Stimulated activated CD8-positive, alpha-beta memory T cell treated with anti-CD3 and anti-CD28 coated beads, Interleukin-2, amount 100 ng/mL, for 1 hour (primary cell): ENCODE data around the gene AGPAT3.
"Not testable (repeated sequence)": the region's sequence is repeated elsewhere in the genome, so short reads cannot be mapped to it uniquely, and the experiment has no call there.

Experiments used
- DNase-seq, 2 donors: peaks; one replicate each; pipeline ENCODE4 v3.0.0-alpha.2; 2020; ENCODE audit warnings: low read depth in 2 of 2

Gene AGPAT3

GRCh38 chr21:43834146-43834905 lies 30.7 kb upstream of the AGPAT3 start:
- no peak for DNase-seq

GRCh38 chr21:43835050-43835449 lies 30.0 kb upstream of the AGPAT3 start:
- DNase-seq, result no peak

GRCh38 chr21:43835861-43836260 lies 29.2 kb upstream of the AGPAT3 start:
- no peak for DNase-seq

- DNase-seq, result no peak
These were observed 28.4 kb upstream of the AGPAT3 start for GRCh38 chr21:43836616-43837015.

GRCh38 chr21:43840259-43840658 lies 24.8 kb upstream of the AGPAT3 start:
- DNase-seq, result no peak

- DNase-seq, result no peak
These were observed 22.3 kb upstream of the AGPAT3 start for GRCh38 chr21:43842742-43843141.

GRCh38 chr21:43844906-43845305 lies 20.1 kb upstream of the AGPAT3 start:
- DNase-seq, result not testable (repeated sequence)

GRCh38 chr21:43845386-43845785 lies 19.6 kb upstream of the AGPAT3 start:
- DNase-seq, result no peak

GRCh38 chr21:43846430-43846829 lies 18.6 kb upstream of the AGPAT3 start:
- DNase-seq, result no peak

- no peak for DNase-seq
These were observed 17.7 kb upstream of the AGPAT3 start for GRCh38 chr21:43847301-43847700.

GRCh38 chr21:43848771-43849170 lies 16.3 kb upstream of the AGPAT3 start:
- no peak for DNase-seq

- no peak for DNase-seq
These were observed 15.3 kb upstream of the AGPAT3 start for GRCh38 chr21:43849532-43850299.

- DNase-seq, result no peak
These were observed 14.2 kb upstream of the AGPAT3 start for GRCh38 chr21:43850728-43851295.

GRCh38 chr21:43851593-43851992 lies 13.4 kb upstream of the AGPAT3 start:
- DNase-seq, result no peak

GRCh38 chr21:43853851-43854772 lies 10.9 kb upstream of the AGPAT3 start:
- DNase-seq, result no peak

GRCh38 chr21:43854773-43855633 lies 10.0 kb upstream of the AGPAT3 start:
- no peak for DNase-seq

GRCh38 chr21:43855955-43856354 lies 9.1 kb upstream of the AGPAT3 start:
- no peak for DNase-seq

- no peak for DNase-seq
These were observed 6.0 kb upstream of the AGPAT3 start for GRCh38 chr21:43858806-43859648.

- DNase-seq, result no peak
These were observed 5.2 kb upstream of the AGPAT3 start for GRCh38 chr21:43859747-43860214.

- DNase-seq, result no peak
These were observed 3.3 kb upstream of the AGPAT3 start for GRCh38 chr21:43861706-43862105.
